ENCODE results near the gene FKBP14.

FKBP14 gene

DNA sequence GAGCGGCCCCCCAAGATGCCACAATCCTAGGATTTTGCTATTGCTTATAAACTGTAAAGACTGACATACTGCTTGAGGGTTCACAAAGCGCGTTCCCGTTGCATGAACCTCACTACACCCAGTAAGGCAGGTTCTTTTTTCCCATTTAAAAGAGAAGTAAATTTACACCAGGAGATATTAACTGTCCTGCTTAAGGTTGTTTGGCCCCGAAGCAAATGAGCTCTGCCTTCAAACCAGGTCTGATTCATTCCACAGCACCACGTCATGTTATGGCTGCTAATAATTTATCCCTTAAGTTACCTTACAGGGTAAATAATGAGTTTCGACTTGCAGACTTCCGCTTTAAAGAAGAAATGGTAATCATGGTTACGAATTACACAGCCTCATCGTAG is 559 bp upstream of the FKBP14 start:
- no peak for DNase-seq (ENCODE audit: extremely low read depth, low read depth)
- TF ChIP-seq, protein P1, sequence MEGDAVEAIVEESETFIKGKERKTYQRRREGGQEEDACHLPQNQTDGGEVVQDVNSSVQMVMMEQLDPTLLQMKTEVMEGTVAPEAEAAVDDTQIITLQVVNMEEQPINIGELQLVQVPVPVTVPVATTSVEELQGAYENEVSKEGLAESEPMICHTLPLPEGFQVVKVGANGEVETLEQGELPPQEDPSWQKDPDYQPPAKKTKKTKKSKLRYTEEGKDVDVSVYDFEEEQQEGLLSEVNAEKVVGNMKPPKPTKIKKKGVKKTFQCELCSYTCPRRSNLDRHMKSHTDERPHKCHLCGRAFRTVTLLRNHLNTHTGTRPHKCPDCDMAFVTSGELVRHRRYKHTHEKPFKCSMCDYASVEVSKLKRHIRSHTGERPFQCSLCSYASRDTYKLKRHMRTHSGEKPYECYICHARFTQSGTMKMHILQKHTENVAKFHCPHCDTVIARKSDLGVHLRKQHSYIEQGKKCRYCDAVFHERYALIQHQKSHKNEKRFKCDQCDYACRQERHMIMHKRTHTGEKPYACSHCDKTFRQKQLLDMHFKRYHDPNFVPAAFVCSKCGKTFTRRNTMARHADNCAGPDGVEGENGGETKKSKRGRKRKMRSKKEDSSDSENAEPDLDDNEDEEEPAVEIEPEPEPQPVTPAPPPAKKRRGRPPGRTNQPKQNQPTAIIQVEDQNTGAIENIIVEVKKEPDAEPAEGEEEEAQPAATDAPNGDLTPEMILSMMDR (IDR thresholded peaks at IDR 0.05; ENCODE audit: low read depth, low read length): no peak

DNA sequence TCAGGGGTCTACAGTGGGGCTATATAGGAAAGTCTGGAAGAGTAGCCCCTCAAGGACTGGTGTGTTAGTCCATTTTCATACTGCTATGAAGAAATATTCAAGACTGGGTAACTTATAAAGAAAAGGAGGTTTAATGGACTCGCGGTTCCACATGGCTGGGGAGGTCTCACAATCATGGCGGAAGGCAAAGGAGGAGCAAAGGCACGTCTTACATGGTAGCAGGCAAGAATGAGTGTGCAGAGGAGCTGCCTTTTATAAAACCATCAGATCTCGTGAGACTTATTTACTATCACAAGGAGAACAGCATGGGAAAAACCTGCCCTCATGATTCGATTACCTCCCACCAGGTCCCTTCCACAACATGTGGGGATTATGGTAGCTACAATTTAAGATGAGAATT is 3.0 kb downstream of the FKBP14 start:
- TF ChIP-seq, protein P1 (IDR thresholded peaks at IDR 0.05; ENCODE audit: low read depth, low read length): no peak
- DNase-seq (ENCODE audit: extremely low read depth, low read depth): no peak

DNA sequence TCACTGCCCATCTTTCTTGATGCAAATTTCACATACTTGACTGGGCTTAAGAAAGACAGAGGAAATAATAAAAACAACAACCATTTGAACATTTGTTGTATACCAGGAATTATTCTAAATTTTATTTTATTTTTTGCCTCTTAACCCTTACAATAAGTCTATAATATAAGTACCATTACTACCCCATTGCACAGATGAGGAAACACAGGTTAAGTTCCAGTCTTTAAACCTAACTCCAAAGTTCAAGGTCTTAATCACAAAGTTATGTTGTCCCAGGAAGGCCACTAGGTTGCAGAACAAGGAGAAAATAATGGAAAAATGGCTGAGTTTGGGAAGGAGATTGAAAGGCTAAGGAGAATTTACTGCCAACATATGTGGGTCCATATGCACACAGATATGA is 3.5 kb downstream of the FKBP14 start:
- TF ChIP-seq, protein P1 (IDR thresholded peaks at IDR 0.05; ENCODE audit: low read depth, low read length): no peak

DNA sequence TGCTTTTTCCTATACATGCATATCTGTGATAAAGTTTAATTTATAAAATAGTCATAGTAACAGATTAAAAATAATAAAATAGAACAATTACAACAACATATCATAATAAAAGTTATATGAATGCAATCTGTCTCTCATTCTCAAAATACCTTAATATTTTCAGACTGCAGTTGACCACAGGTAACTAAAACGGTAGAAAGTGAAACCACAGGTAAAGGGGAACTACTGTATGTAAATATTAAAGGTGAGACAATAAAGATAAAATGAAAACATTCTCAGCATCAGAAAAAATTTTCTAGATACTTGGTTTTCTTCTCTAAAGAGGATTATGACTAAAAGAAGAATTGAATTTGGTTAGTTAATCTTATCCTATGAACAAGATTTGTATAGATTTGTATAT is 6.0 kb downstream of the FKBP14 start:
- TF ChIP-seq, protein P1 (IDR thresholded peaks at IDR 0.05; ENCODE audit: low read depth, low read length): no peak
- no peak for DNase-seq (ENCODE audit: extremely low read depth, low read depth)

More for the DNA sequence above, 3.5 kb downstream of the FKBP14 start:
- DNase-seq (ENCODE audit: extremely low read depth, low read depth): no peak

DNA sequence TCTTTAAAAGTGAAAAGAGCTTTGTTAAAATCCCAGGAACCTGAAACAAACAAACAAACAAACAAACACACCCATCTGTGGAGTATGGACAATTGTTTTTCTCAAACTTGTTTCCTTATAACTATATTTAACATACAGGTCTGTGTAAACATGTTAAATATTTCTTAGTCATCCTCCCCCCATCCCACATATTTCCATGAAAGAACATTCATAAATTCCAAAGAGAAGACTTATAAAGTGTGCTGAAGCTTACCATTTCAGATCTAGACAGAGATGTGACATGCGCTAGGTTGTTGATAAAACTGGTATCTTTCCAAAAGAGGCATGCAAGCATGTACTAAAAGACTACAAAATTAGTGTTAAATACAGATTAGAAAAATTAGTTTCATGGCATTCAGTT is 6.5 kb downstream of the FKBP14 start:
- TF ChIP-seq, protein P1 (IDR thresholded peaks at IDR 0.05; ENCODE audit: low read depth, low read length): no peak

DNA sequence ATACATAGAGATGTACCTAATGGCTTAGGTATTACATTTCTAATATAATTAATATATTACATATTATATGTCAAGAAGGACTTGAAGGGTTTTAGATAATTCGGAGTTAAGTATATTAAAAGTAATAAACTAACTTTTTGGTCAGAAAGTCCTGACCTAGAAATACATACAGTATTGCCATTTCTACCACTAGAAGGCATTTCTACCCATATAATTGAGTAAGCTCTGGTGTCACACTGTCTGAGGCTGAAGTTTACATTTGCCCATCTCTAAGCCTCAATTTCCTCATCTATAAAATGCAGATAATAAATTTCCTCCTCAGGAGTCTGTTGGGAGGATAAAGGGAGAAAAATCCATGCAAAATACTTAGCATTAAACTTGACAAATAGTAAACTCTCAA is 7.1 kb downstream of the FKBP14 start:
- no peak for DNase-seq (ENCODE audit: extremely low read depth, low read depth)

More for the DNA sequence above, 6.5 kb downstream of the FKBP14 start:
- DNase-seq (ENCODE audit: extremely low read depth, low read depth): no peak

DNA sequence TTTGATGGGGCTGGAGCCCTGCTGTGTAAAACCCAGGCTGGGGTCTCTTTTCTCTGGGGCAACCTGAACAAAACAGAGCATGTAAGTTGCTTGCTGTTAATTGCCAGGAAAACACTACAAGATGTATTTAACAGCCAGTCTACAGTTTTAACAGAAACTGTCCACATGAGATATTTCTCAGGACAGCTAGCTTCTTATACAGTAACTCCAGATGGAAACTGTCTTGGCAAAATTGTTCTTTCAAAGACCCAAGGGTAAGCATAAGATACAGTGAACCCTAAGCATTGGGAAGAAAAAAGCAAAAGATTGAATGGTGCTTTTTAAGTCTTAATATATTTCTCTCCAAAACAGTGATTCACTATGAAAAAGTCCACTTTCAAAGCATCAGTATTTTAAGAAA is 8.1 kb downstream of the FKBP14 start:
- DNase-seq (ENCODE audit: extremely low read depth, low read depth): no peak
- TF ChIP-seq, protein P1 (IDR thresholded peaks at IDR 0.05; ENCODE audit: low read depth, low read length): no peak

More for the DNA sequence above, 7.1 kb downstream of the FKBP14 start:
- TF ChIP-seq, protein P1 (IDR thresholded peaks at IDR 0.05; ENCODE audit: low read depth, low read length): no peak; the same call in none of the 2 replicates

Measured in AG09319 (cell line).